CD14-positive monocyte (primary cell): Measurements from ENCODE around the gene TOLLIP. TPM values are rescaled to one million over a fixed set of nuclear protein-coding genes. Genes with fewer than 3 reads are reported as not detected.

Experiments used
- DNase-seq, 3 donors: peaks; one replicate each; pipeline ENCODE4 v3.0.0-alpha.2; 2011 to 2022
- H2AFZ ChIP-seq: 2 replicates; pipeline ENCODE4 v1.6.0; 2012; ENCODE audit warnings: mild to moderate bottlenecking, low read depth, low read length, inconsistent platforms; ENCODE audit not compliant: insufficient read depth, poor library complexity, severe bottlenecking
- H3K27ac ChIP-seq, 2 donors: 1 replicate in 1 of 2; 2 replicates in 1 of 2; pipeline ENCODE4 v1.5.1; 2012 to 2013; ENCODE audit warnings: low read length in 2 of 2, control low read depth in 1 of 2, inconsistent platforms in 1 of 2, low read depth in 1 of 2, mild to moderate bottlenecking in 1 of 2
- H3K27me3 ChIP-seq, 2 donors: one replicate each; pipeline versions ENCODE4 v1.6.0 to v1.6.1; 2011 to 2013; ENCODE audit warnings: low read length in 2 of 2; ENCODE audit not compliant: control insufficient read depth in 2 of 2, insufficient read depth in 2 of 2
- H3K36me3 ChIP-seq, 2 donors: replicated peaks in 1 of 2; 1 replicate in 1 of 2; 2 replicates in 1 of 2; pipeline versions ENCODE4 v1.5.1 to v1.6.1; 2012 to 2013; ENCODE audit warnings: low read length in 2 of 2, control low read depth in 1 of 2, inconsistent platforms in 1 of 2, mild to moderate bottlenecking in 1 of 2; ENCODE audit not compliant: insufficient read depth in 2 of 2, control insufficient read depth in 1 of 2
- H3K4me1 ChIP-seq, 2 donors: 1 replicate in 1 of 2; 2 replicates in 1 of 2; pipeline versions ENCODE4 v1.5.1 to v1.6.1; 2012 to 2013; ENCODE audit warnings: low read length in 2 of 2, control low read depth in 1 of 2, inconsistent platforms in 1 of 2, mild to moderate bottlenecking in 1 of 2, moderate library complexity in 1 of 2; ENCODE audit not compliant: insufficient read depth in 2 of 2, control insufficient read depth in 1 of 2
- H3K4me2 ChIP-seq: replicated peaks from 2 replicates; pipeline ENCODE3; 2012; ENCODE audit warnings: low read length, moderate library complexity, mild to moderate bottlenecking; ENCODE audit not compliant: poor library complexity, severe bottlenecking; ENCODE audit errors: extremely low read depth
- H3K4me3 ChIP-seq, 3 experiments: fragments of 200-600 bp in 1 of 3; sonication (generic) in 1 of 3; replicated peaks in 1 of 3; 1 replicate in 2 of 3; 2 replicates in 1 of 3; pipeline ENCODE4 v1.5.1; 2011 to 2013; ENCODE audit warnings: low read length in 3 of 3, mild to moderate bottlenecking in 3 of 3, control low read depth in 2 of 3, low read depth in 2 of 3, inconsistent platforms in 1 of 3, moderate library complexity in 1 of 3
- H3K79me2 ChIP-seq: 2 replicates; pipeline ENCODE4 v1.6.0; 2012; ENCODE audit warnings: mild to moderate bottlenecking, control low read depth, inconsistent platforms, low read length, moderate library complexity; ENCODE audit not compliant: insufficient read depth
- H3K9ac ChIP-seq: 2 replicates; pipeline ENCODE4 v1.6.0; 2017; ENCODE audit warnings: low read length, mild to moderate bottlenecking; ENCODE audit not compliant: insufficient read depth, poor library complexity, severe bottlenecking
- H3K9me3 ChIP-seq, 2 donors: replicated peaks in 1 of 2; 1 replicate in 1 of 2; 2 replicates in 1 of 2; pipeline versions ENCODE4 v1.5.1 to v1.6.1; 2012 to 2013; ENCODE audit warnings: low read length in 2 of 2, control low read depth in 1 of 2; ENCODE audit not compliant: control insufficient read depth in 1 of 2, insufficient read depth in 1 of 2
- H4K20me1 ChIP-seq: 2 replicates; pipeline ENCODE4 v1.6.0; 2012; ENCODE audit warnings: mild to moderate bottlenecking, low read length, control low read depth, moderate library complexity; ENCODE audit not compliant: insufficient read depth
- H3K27ac Mint-ChIP-seq, 7 donors: one replicate each; pipeline ENCODE4 v1.8.0; 2020; ENCODE audit warnings: mild to moderate bottlenecking in 7 of 7, mixed read lengths in 7 of 7, moderate library complexity in 6 of 7, inconsistent platforms in 2 of 7
- H3K27me3 Mint-ChIP-seq, 3 donors: one replicate each; pipeline ENCODE4 v1.8.0; 2021 to 2022; ENCODE audit warnings: low read depth in 3 of 3, mild to moderate bottlenecking in 3 of 3, mixed read lengths in 3 of 3, moderate library complexity in 3 of 3, inconsistent platforms in 1 of 3
- H3K36me3 Mint-ChIP-seq, 2 donors: one replicate each; pipeline ENCODE4 v1.8.0; 2020; ENCODE audit warnings: mixed read lengths in 2 of 2, inconsistent platforms in 1 of 2, mild to moderate bottlenecking in 1 of 2
- H3K4me1 Mint-ChIP-seq: one replicate; pipeline ENCODE4 v1.8.0; 2020; ENCODE audit warnings: mild to moderate bottlenecking, mixed read lengths
- H3K4me3 Mint-ChIP-seq, 2 donors: one replicate each; pipeline ENCODE4 v1.8.0; 2020; ENCODE audit warnings: mild to moderate bottlenecking in 2 of 2, mixed read lengths in 2 of 2, moderate library complexity in 1 of 2
- H3K9me3 Mint-ChIP-seq, 7 donors: one replicate each; pipeline ENCODE4 v1.8.0; 2020 to 2022; ENCODE audit warnings: mixed read lengths in 7 of 7, mild to moderate bottlenecking in 6 of 7, moderate library complexity in 6 of 7, inconsistent platforms in 2 of 7
- WGBS: methylation state at CpG from one replicate; pipeline ENCODE4 v1.1.5; 2013; ENCODE audit warnings: missing lambda C conversion rate; ENCODE audit not compliant: insufficient coverage; 5-methylcytosine and 5-hydroxymethylcytosine counted together
- intact Hi-C, 2 donors: fragments of 100-400 bp; cut with micrococcal nuclease; formaldehyde crosslinking; loops; one replicate each; pipeline versions ENCODE4 v1.15.0 to v1.15.1; 2023
- polyA plus RNA-seq, 3 donors: library from polyadenylated mRNA; depleted of rRNA in 1 of 3; unstranded in 2 of 3; stranded (reverse) in 1 of 3; fragments of 300-500 nt in 2 of 3; fragments of >200 nt in 1 of 3; fragmentation: Illumina TruSeq in 2 of 3; gene quantifications; 1 replicate in 2 of 3; 2 replicates in 1 of 3; pipeline ENCODE4 v1.2.3, GENCODE V29; 2012 to 2021
- TF ChIP-seq, protein P1 (sequence below): fragments of 200-600 bp; IDR thresholded peaks from one replicate; pipeline ENCODE4 v1.8.0; 2022; ENCODE audit warnings: antibody characterized with exemption, mild to moderate bottlenecking

Gene TOLLIP
- polyA plus RNA-seq, 3 donors, result 67.9 to 72.1 (median 71.7) TPM

- no peak overlapping the region for H3K4me2 ChIP-seq
- Mint-ChIP-seq H3K4me3 (no peak overlapping the region), H3K9me3 (peaks cover 4 to 15% (median 11%) of the 10 kb centered on the region in 7 donors), H3K27ac (no peak overlapping the region), H3K4me1 (no peaks in the 10 kb centered on the region), H3K27me3 (peaks cover 0 to 1% (median 0%) of the 10 kb centered on the region in 3 donors), H3K36me3 (no peaks in the 10 kb centered on the region)
- H3K27me3 ChIP-seq, result no peaks in the 10 kb centered on the region
- TF ChIP-seq, protein P1, sequence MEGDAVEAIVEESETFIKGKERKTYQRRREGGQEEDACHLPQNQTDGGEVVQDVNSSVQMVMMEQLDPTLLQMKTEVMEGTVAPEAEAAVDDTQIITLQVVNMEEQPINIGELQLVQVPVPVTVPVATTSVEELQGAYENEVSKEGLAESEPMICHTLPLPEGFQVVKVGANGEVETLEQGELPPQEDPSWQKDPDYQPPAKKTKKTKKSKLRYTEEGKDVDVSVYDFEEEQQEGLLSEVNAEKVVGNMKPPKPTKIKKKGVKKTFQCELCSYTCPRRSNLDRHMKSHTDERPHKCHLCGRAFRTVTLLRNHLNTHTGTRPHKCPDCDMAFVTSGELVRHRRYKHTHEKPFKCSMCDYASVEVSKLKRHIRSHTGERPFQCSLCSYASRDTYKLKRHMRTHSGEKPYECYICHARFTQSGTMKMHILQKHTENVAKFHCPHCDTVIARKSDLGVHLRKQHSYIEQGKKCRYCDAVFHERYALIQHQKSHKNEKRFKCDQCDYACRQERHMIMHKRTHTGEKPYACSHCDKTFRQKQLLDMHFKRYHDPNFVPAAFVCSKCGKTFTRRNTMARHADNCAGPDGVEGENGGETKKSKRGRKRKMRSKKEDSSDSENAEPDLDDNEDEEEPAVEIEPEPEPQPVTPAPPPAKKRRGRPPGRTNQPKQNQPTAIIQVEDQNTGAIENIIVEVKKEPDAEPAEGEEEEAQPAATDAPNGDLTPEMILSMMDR, result no peak
- no peak for DNase-seq
- no peaks in the 10 kb centered on the region for H4K20me1 ChIP-seq
- no peaks in the 10 kb centered on the region for H3K36me3 ChIP-seq
- 84% methylated on average over 14 of the region's 26 CpGs for WGBS
- intact Hi-C loops, result no loop called here
- H3K27ac ChIP-seq, result no peak overlapping the region
- H3K9me3 ChIP-seq, result peaks cover 4 to 14% of the 10 kb centered on the region in 2 donors
- H2AFZ ChIP-seq, result no peak overlapping the region
- H3K9ac ChIP-seq, result no peak overlapping the region
- H3K4me3 ChIP-seq, result no peak overlapping the region
- no peaks in the 10 kb centered on the region for H3K79me2 ChIP-seq
- H3K4me1 ChIP-seq, result no peaks in the 10 kb centered on the region
These were observed 53.0 kb downstream of the TOLLIP start for GRCh38 chr11:1256257-1257045.

DNA sequence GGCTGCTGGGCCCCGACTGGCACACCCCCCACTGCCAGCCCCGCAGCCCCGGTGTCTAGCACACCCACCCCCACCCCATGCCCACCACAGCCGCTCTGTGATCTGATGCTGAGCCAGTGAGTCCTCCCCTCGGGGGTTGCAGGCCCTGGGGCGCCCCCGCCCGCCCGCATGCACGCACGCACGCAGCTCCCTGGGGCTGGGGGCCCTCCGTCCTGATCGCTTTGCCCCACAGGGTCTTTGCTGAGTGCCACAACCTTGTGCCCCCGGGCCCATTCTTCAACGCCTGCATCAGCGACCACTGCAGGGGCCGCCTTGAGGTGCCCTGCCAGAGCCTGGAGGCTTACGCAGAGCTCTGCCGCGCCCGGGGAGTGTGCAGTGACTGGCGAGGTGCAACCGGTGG lies 54.3 kb downstream of the TOLLIP start:
- no peak overlapping the region for H3K4me3 ChIP-seq
- intact Hi-C loops, result no loop called here
- peaks cover 9 to 25% of the 10 kb centered on the region in 2 donors for H3K9me3 ChIP-seq
- no peaks in the 10 kb centered on the region for H3K36me3 Mint-ChIP-seq
- TF ChIP-seq, protein P1, result no peak
- no peak overlapping the region for H3K9ac ChIP-seq
- no peaks in the 10 kb centered on the region for H4K20me1 ChIP-seq
- H3K4me2 ChIP-seq, result no peak overlapping the region
- no peak overlapping the region for H3K27ac Mint-ChIP-seq
- peaks cover 0 to 4% (median 0%) of the 10 kb centered on the region in 3 donors for H3K27me3 Mint-ChIP-seq
- 95% methylated on average over 9 of the region's 24 CpGs for WGBS
- H3K4me3 Mint-ChIP-seq, result no peak overlapping the region
- H3K36me3 ChIP-seq, result no peaks in the 10 kb centered on the region
- no peaks in the 10 kb centered on the region for H3K27me3 ChIP-seq
- no peaks in the 10 kb centered on the region for H3K79me2 ChIP-seq
- H3K9me3 Mint-ChIP-seq, result peaks cover 15 to 27% (median 24%) of the 10 kb centered on the region in 7 donors
- H2AFZ ChIP-seq, result no peak overlapping the region
- H3K4me1 ChIP-seq, result no peaks in the 10 kb centered on the region
- no peaks in the 10 kb centered on the region for H3K4me1 Mint-ChIP-seq
- no peak overlapping the region for H3K27ac ChIP-seq
- DNase-seq, result no peak
